ENCODE data around the gene NUP210.

GRCh38 chr3:13372656-13373055 lies 47.5 kb downstream of the NUP210 start:
- no peak for TF ChIP-seq EZH2 (IDR thresholded peaks at IDR 0.05; ENCODE audit: borderline replicate concordance, low read depth, low read length, severe bottlenecking)
- TF ChIP-seq, protein P1, sequence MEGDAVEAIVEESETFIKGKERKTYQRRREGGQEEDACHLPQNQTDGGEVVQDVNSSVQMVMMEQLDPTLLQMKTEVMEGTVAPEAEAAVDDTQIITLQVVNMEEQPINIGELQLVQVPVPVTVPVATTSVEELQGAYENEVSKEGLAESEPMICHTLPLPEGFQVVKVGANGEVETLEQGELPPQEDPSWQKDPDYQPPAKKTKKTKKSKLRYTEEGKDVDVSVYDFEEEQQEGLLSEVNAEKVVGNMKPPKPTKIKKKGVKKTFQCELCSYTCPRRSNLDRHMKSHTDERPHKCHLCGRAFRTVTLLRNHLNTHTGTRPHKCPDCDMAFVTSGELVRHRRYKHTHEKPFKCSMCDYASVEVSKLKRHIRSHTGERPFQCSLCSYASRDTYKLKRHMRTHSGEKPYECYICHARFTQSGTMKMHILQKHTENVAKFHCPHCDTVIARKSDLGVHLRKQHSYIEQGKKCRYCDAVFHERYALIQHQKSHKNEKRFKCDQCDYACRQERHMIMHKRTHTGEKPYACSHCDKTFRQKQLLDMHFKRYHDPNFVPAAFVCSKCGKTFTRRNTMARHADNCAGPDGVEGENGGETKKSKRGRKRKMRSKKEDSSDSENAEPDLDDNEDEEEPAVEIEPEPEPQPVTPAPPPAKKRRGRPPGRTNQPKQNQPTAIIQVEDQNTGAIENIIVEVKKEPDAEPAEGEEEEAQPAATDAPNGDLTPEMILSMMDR (IDR thresholded peaks at IDR 0.05; ENCODE audit: borderline replicate concordance, extremely low read depth, low read length, poor library complexity, severe bottlenecking) = no peak
